Common myeloid progenitor, CD34-positive (primary cell): ENCODE measurements around the gene UPF2.

Experiments used
- CTCF ChIA-PET: fragments of 350-600 bp; sonication (Branson Sonifier 250); formaldehyde crosslinking; loops from one replicate; lab custom pipeline; 2021; ENCODE audit warnings: antibody characterized with exemption; lab: Charles Lee
- POLR2A ChIA-PET: fragments of 350-600 bp; sonication (Branson Sonifier 250); formaldehyde crosslinking; loops from one replicate; lab custom pipeline; 2021; ENCODE audit warnings: antibody characterized with exemption; lab: Charles Lee
- DNase-seq, 3 donors: peaks; one replicate each; pipeline versions ENCODE4 v3.0.0 to v3.0.0-alpha.2; 2013
- H3K27ac ChIP-seq, 2 experiments: 1 replicate in 1 of 2; 2 replicates in 1 of 2; pipeline ENCODE4 v1.7.0; 2013; ENCODE audit warnings: inconsistent platforms in 2 of 2, low read length in 2 of 2, mild to moderate bottlenecking in 2 of 2, low read depth in 1 of 2, moderate library complexity in 1 of 2; ENCODE audit not compliant: severe bottlenecking in 2 of 2, insufficient read depth in 1 of 2, poor library complexity in 1 of 2
- H3K27me3 ChIP-seq, 5 experiments: replicated peaks in 2 of 5; 1 replicate in 3 of 5; 2 replicates in 2 of 5; pipeline versions ENCODE4 v1.6.1 to v1.7.0; 2013; ENCODE audit warnings: low read length in 4 of 5, mild to moderate bottlenecking in 2 of 5, moderate library complexity in 2 of 5, inconsistent platforms in 1 of 5; ENCODE audit not compliant: insufficient read depth in 5 of 5, control insufficient read depth in 4 of 5
- H3K36me3 ChIP-seq, 4 experiments: 1 replicate in 2 of 4; 2 replicates in 2 of 4; pipeline versions ENCODE4 v1.6.1 to v1.7.0; 2013; ENCODE audit warnings: low read length in 3 of 4, control low read depth in 1 of 4, mild to moderate bottlenecking in 1 of 4; ENCODE audit not compliant: control insufficient read depth in 4 of 4, insufficient read depth in 4 of 4
- H3K4me1 ChIP-seq, 4 experiments: 1 replicate in 3 of 4; 2 replicates in 1 of 4; pipeline versions ENCODE4 v1.6.1 to v1.7.1; 2013; ENCODE audit warnings: low read length in 3 of 4, mild to moderate bottlenecking in 3 of 4, control low read depth in 1 of 4, inconsistent platforms in 1 of 4, moderate library complexity in 1 of 4; ENCODE audit not compliant: control insufficient read depth in 4 of 4, insufficient read depth in 4 of 4; ENCODE audit errors: control extremely low read depth in 1 of 4
- H3K4me3 ChIP-seq, 7 experiments: 1 replicate in 4 of 7; 2 replicates in 3 of 7; pipeline versions ENCODE4 v1.5.1 to v1.7.0; 2013; ENCODE audit warnings: mild to moderate bottlenecking in 7 of 7, low read length in 6 of 7, moderate library complexity in 6 of 7, inconsistent platforms in 2 of 7, low read depth in 2 of 7, control low read depth in 1 of 7; ENCODE audit not compliant: insufficient read depth in 4 of 7, control insufficient read depth in 1 of 7; ENCODE audit errors: extremely low read depth in 1 of 7
- H3K9me3 ChIP-seq, 5 experiments: 1 replicate in 4 of 5; 2 replicates in 1 of 5; pipeline versions ENCODE4 v1.6.1 to v1.7.1; 2013; ENCODE audit warnings: low read length in 4 of 5, mild to moderate bottlenecking in 2 of 5, inconsistent platforms in 1 of 5, low read depth in 1 of 5, moderate library complexity in 1 of 5; ENCODE audit not compliant: control insufficient read depth in 4 of 5, insufficient read depth in 2 of 5; ENCODE audit errors: control extremely low read depth in 1 of 5
- WGBS: methylation state at CpG from one replicate; pipeline ENCODE4 v1.1.5; 2013; ENCODE audit not compliant: insufficient coverage; 5-methylcytosine and 5-hydroxymethylcytosine counted together

The UPF2 gene

DNA sequence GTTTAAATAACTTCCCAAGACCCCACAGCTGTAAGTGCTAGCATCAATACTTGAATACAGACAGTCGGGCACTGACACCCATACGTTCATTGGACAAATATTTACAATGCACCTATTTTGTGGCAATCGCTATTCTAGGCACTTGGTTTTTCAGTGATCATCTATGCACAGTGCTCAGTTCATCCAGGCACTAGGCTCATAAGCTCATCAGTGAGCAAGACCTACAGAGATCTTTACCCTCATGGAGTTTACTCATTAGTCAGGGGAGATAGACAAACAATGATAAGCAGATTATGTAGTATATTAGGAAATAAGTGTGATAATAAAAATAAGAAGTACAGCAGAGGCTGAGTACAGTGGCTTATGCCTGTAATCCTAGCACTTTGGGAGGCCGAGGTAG is 18.5 kb upstream of the UPF2 start:
- Histone ChIP-seq H3K4me3 (no peak overlapping the region), H3K9me3 (no peaks in the 10 kb centered on the region), H3K27ac (no peak overlapping the region), H3K4me1 (peaks cover 0 to 15% (median 3%) of the 10 kb centered on the region in 4 experiments), H3K27me3 (no peaks in the 10 kb centered on the region), H3K36me3 (no peaks in the 10 kb centered on the region)
- WGBS: 94% methylated on average over 3 of the region's 4 CpGs
- ChIA-PET POLR2A (no interaction called here), CTCF (interaction anchor here (1.1 kb wide), 1 partner anchor 70 kb away, joined by 4 read pairs; no protein-coding TSS in a partner anchor)
- DNase-seq: no peak

GRCh38 chr10:12056748-12057147 is 14.1 kb upstream of the UPF2 start:
- POLR2A ChIA-PET: interaction anchor here (0.6 kb wide), 1 partner anchor 128 kb away, joined by 3 read pairs; no protein-coding TSS in a partner anchor
- CTCF ChIA-PET: interaction anchor here (0.6 kb wide), 2 partner anchors 73 to 654 kb away, joined by 3 read pairs; no protein-coding TSS in a partner anchor
- 76% methylated on average over 3 of the region's 4 CpGs for WGBS
- Histone ChIP-seq H3K27me3 (no peaks in the 10 kb centered on the region), H3K36me3 (no peaks in the 10 kb centered on the region), H3K27ac (no peak overlapping the region), H3K4me1 (peaks cover 0 to 6% (median 2%) of the 10 kb centered on the region in 4 experiments), H3K9me3 (no peaks in the 10 kb centered on the region), H3K4me3 (no peak overlapping the region)
- DNase-seq: no peak

DNA sequence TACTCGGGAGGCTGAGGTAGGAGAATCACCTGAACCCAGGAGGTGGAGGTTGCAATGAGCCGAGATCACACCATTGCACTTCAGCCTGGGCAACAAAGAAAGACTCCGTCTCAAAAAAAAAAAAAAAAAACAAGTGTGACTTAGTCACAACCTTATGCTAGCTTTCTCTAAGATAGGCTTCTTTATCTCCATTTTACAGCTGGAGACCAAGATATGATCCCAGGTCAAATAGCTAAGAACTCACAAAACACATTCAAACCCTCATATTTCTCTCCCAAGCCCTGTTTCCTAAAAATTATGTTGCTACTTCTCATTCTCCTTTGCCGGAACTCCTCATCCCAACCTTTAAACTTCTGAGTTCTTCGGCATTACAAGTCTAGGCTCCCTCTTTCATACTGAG is 13.1 kb upstream of the UPF2 start:
- Histone ChIP-seq H3K4me1 (peaks cover 0 to 11% (median 6%) of the 10 kb centered on the region in 4 experiments), H3K36me3 (no peaks in the 10 kb centered on the region), H3K27me3 (no peaks in the 10 kb centered on the region), H3K27ac (no peak overlapping the region), H3K4me3 (no peak overlapping the region), H3K9me3 (no peaks in the 10 kb centered on the region)
- 96% methylated on average over 4 of the region's 5 CpGs for WGBS
- CTCF ChIA-PET: interaction anchor here (0.7 to 1.2 kb wide), 4 partner anchors 9 to 427 kb away, joined by 3 to 5 read pairs (median 4); no protein-coding TSS in a partner anchor
- POLR2A ChIA-PET: no interaction called here
- peak; percentile 11 to 75 (median 61) for DNase-seq

- Histone ChIP-seq H3K27ac (no peak overlapping the region), H3K4me3 (no peak overlapping the region), H3K27me3 (no peaks in the 10 kb centered on the region), H3K4me1 (peaks cover 0 to 16% (median 9%) of the 10 kb centered on the region in 4 experiments), H3K36me3 (no peaks in the 10 kb centered on the region), H3K9me3 (no peaks in the 10 kb centered on the region)
- POLR2A ChIA-PET: no interaction called here
- CTCF ChIA-PET: interaction anchor here (1.3 to 2.2 kb wide), 4 partner anchors 12 to 26 kb away, joined by 3 to 6 read pairs (median 6); no protein-coding TSS in a partner anchor
- peak; percentile 17 to 71 (median 57) for DNase-seq
- 19% methylated on average over 4 of the region's 4 CpGs for WGBS
These were observed 8.6 kb upstream of the UPF2 start for GRCh38 chr10:12051241-12051640.

DNA sequence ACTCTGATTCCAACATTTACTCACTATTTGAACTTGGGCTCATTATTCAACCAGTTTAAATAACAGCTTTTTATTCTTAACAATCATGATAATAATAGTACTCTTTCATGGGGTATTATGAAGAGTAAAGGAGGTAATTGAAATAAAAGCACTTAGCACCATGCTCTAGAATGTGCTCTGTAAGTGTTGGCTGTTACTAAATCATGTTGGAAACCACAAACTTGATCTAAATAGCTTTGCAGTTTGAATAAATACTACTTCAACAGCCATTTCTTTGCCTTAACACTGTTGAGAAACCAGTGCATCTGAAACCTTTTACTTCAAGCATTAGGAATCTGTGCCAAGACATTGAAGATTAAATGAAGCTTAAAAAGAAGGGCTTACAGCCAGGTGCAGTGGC is 7.9 kb upstream of the UPF2 start:
- ChIA-PET CTCF (interaction anchor here (1.3 to 2.2 kb wide), 4 partner anchors 13 to 26 kb away, joined by 3 to 6 read pairs (median 6); no protein-coding TSS in a partner anchor), POLR2A (no interaction called here)
- DNase-seq: no peak
- no peaks in the 10 kb centered on the region for H3K36me3 ChIP-seq
- no peaks in the 10 kb centered on the region for H3K9me3 ChIP-seq
- H3K27ac ChIP-seq: no peak overlapping the region
- no peaks in the 10 kb centered on the region for H3K27me3 ChIP-seq
- no peak overlapping the region for H3K4me3 ChIP-seq
- peaks cover 0 to 16% (median 9%) of the 10 kb centered on the region in 4 experiments for H3K4me1 ChIP-seq

GRCh38 chr10:12048547-12048946 is 5.9 kb upstream of the UPF2 start:
- CTCF ChIA-PET: no interaction called here
- 100% methylated on average over 4 of the region's 8 CpGs for WGBS

DNA sequence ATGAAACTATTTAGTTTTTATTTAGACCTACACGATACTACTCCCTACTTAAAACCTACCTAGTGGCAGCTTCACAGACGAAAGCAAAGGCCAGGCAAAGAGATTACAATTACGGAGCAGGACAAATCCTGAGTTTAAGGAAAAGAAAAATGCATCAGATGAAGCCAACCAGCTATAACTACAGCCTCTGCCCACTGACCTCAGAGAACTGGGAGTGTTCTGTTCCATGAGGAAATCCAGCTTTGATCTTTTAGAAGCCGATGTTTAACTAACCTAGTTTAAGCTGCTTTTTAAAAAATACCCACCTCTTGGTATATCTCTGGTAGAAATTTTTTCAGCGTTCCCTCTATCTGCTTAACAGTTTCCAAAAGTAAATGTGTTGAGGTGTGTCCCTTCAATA is 3.0 kb upstream of the UPF2 start:
- CTCF ChIA-PET: interaction anchor here (2.2 kb wide), 1 partner anchor 10 kb away, joined by 5 read pairs; no protein-coding TSS in a partner anchor
- WGBS: 83% methylated on average over 1 of the region's 5 CpGs

More at GRCh38 chr10:12048547-12048946, 5.9 kb upstream of the UPF2 start:
- Histone ChIP-seq H3K4me3 (no peak overlapping the region), H3K36me3 (no peaks in the 10 kb centered on the region), H3K27me3 (no peaks in the 10 kb centered on the region), H3K4me1 (peaks cover 0 to 17% (median 11%) of the 10 kb centered on the region in 4 experiments), H3K9me3 (no peaks in the 10 kb centered on the region), H3K27ac (no peak overlapping the region)
- POLR2A ChIA-PET: no interaction called here
- no peak for DNase-seq

More for the DNA sequence above, 3.0 kb upstream of the UPF2 start:
- Histone ChIP-seq H3K4me1 (peaks cover 11 to 26% (median 18%) of the 10 kb centered on the region in 4 experiments), H3K4me3 (no peak overlapping the region), H3K9me3 (no peaks in the 10 kb centered on the region), H3K36me3 (no peaks in the 10 kb centered on the region), H3K27ac (no peak overlapping the region), H3K27me3 (no peaks in the 10 kb centered on the region)
- no peak for DNase-seq
- POLR2A ChIA-PET: no interaction called here
